Occipital lobe (tissue), 2 donors: ENCODE data around the gene ZNF638. TPM values are rescaled to one million over a fixed set of nuclear protein-coding genes. Genes with fewer than 3 reads are reported as not detected.
"Not testable (repeated sequence)": the region's sequence is repeated elsewhere in the genome, so short reads cannot be mapped to it uniquely, and the experiment has no call there.

Source experiments
- DNase-seq: peaks from one replicate; lab custom pipeline; 2025; lab: John Stamatoyannopoulos, UW
- total RNA-seq: library from RNA; depleted of rRNA; stranded (reverse); fragments of >200 nt; gene quantifications from one replicate; pipeline ENCODE4 v1.2.3, GENCODE V29; 2014

Gene ZNF638
- 399 TPM for total RNA-seq

- peak; percentile 82 for DNase-seq
These were observed at the start of gene ZNF638 for GRCh38 chr2:71331581-71332434. Gene ZNF638, plus strand, starts transcription at chr2:71331782. Its CDS starts 17,173 bp downstream, at chr2:71348955.

- DNase-seq, result no peak
These were observed 49.6 kb upstream of the ZNF638 start for GRCh38 chr2:71281950-71282349.

GRCh38 chr2:71282493-71282892, 49.1 kb upstream of the ZNF638 start:
- DNase-seq, result no peak

GRCh38 chr2:71283131-71283530, 48.5 kb upstream of the ZNF638 start:
- no peak for DNase-seq

GRCh38 chr2:71285706-71286105, 45.9 kb upstream of the ZNF638 start:
- DNase-seq, result no peak

GRCh38 chr2:71291398-71291797, 40.2 kb upstream of the ZNF638 start:
- DNase-seq, result no peak

GRCh38 chr2:71292159-71292558, 39.4 kb upstream of the ZNF638 start:
- DNase-seq, result no peak

- no peak for DNase-seq
These were observed 32.7 kb upstream of the ZNF638 start for GRCh38 chr2:71298914-71299313.

- no peak for DNase-seq
These were observed 32.1 kb upstream of the ZNF638 start for GRCh38 chr2:71299507-71299906.

- DNase-seq, result no peak
These were observed 27.7 kb upstream of the ZNF638 start for GRCh38 chr2:71303849-71304248.

- no peak for DNase-seq
These were observed 24.8 kb upstream of the ZNF638 start for GRCh38 chr2:71306762-71307161.

- DNase-seq, result no peak
These were observed 18.4 kb upstream of the ZNF638 start for GRCh38 chr2:71313016-71313766.

- DNase-seq, result no peak
These were observed 14.5 kb upstream of the ZNF638 start for GRCh38 chr2:71317060-71317459.

- DNase-seq, result not testable (repeated sequence)
These were observed 13.7 kb upstream of the ZNF638 start for GRCh38 chr2:71317900-71318299.

- no peak for DNase-seq
These were observed 8.2 kb upstream of the ZNF638 start for GRCh38 chr2:71323386-71323785.

GRCh38 chr2:71326968-71327367, 4.6 kb upstream of the ZNF638 start:
- no peak for DNase-seq

- no peak for DNase-seq
These were observed 3.7 kb upstream of the ZNF638 start for GRCh38 chr2:71327916-71328315.

- DNase-seq, result no peak
These were observed 1.4 kb upstream of the ZNF638 start for GRCh38 chr2:71330155-71330554.

- DNase-seq, result no peak
These were observed 824 bp upstream of the ZNF638 start for GRCh38 chr2:71330585-71331330.

- not testable (repeated sequence) for DNase-seq
These were observed 326 bp upstream of the ZNF638 start for GRCh38 chr2:71331331-71331580.

GRCh38 chr2:71332435-71332796, 834 bp downstream of the ZNF638 start:
- no peak for DNase-seq

GRCh38 chr2:71333619-71334018, 2.0 kb downstream of the ZNF638 start:
- DNase-seq, result no peak
